ENCODE data around the gene TMPRSS3.
"Not testable (repeated sequence)": the region's sequence is repeated elsewhere in the genome, so short reads cannot be mapped to it uniquely, and the experiment has no call there.

Gene TMPRSS3

DNA sequence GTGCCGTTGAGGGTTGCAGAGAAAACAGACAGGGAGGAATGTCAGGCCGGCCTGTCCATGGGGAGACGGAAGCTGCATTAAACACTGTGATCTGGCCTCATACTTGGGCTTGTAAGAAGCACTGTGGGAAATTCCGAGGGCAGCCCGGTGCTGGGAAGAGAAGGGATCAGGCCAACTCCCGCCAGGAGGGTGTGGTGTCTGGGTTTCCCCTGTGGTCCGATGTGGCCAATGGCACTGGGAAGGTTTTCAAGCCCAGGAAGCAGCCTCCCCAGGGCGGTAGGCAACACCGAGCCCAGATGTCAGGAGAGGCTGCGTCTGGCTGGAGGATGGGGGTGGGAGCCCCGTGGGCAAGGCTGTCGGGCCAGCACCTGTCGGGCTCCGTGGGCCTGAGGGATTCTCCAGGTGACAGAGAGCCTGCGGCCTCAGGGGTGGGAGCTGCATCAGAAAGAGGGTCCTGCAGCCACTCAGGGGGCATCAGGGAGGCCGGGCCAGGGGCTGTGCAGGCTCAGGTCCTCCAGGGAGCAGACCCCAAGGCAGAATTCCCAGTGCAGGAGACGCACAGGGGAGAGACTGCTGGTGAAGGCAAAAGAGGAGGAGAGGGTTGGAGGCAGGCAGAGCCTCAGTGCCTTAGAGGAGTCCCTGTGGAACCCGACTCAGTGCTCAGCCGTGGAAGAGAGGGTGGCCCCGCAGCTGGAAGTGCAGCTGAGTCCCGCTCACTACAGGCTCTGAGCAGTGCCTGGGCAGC, 16.2 kb upstream of the TMPRSS3 start:
- no peak overlapping the region for H3K4me3 ChIP-seq (ENCODE audit: low read length)
- H3K27me3 ChIP-seq (ENCODE audit: insufficient read depth, low read length) = peaks cover 12% of the 10 kb centered on the region
- H3K9me3 ChIP-seq (ENCODE audit: low read length) = no peaks in the 10 kb centered on the region
- H3K4me1 ChIP-seq (ENCODE audit: insufficient read depth, low read length) = no peaks in the 10 kb centered on the region
- no peak overlapping the region for H2AFZ ChIP-seq (ENCODE audit: low read depth, low read length)
- no peaks in the 10 kb centered on the region for H3K36me3 ChIP-seq (ENCODE audit: insufficient read depth, low read length)

GRCh38 chr21:42411197-42411869, 15.5 kb upstream of the TMPRSS3 start:
- Histone ChIP-seq H2AFZ (ENCODE audit: low read depth, low read length) (no peak overlapping the region), H3K36me3 (ENCODE audit: insufficient read depth, low read length) (no peaks in the 10 kb centered on the region), H3K27me3 (ENCODE audit: insufficient read depth, low read length) (peaks cover 12% of the 10 kb centered on the region), H3K9me3 (ENCODE audit: low read length) (no peaks in the 10 kb centered on the region), H3K4me3 (ENCODE audit: low read length) (no peak overlapping the region), H3K4me1 (ENCODE audit: insufficient read depth, low read length) (no peaks in the 10 kb centered on the region)

DNA sequence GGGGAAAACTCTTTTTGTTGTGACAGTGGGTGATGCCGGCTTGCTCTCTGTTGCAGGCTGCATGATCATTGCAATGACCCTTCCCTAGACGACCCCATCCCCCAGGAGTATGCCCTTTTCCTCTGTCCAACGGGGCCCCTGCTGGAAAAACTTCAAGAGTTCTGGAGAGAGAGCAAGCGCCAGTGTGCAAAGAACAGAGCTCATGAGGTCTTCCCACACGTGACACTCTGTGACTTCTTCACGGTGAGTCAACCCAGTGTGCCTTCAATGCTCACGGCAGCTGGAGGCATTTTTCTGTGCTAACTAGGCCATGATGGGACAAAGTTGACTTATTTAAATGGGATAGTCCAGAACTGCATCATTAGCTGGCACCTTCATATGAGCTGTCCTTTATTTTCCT, 13.5 kb upstream of the TMPRSS3 start:
- H3K27me3 ChIP-seq (ENCODE audit: insufficient read depth, low read length) = peaks cover 8% of the 10 kb centered on the region
- H3K9me3 ChIP-seq (ENCODE audit: low read length) = no peaks in the 10 kb centered on the region
- no peaks in the 10 kb centered on the region for H3K36me3 ChIP-seq (ENCODE audit: insufficient read depth, low read length)
- H3K4me3 ChIP-seq (ENCODE audit: low read length) = no peak overlapping the region
- H3K4me1 ChIP-seq (ENCODE audit: insufficient read depth, low read length) = no peaks in the 10 kb centered on the region
- no peak overlapping the region for H2AFZ ChIP-seq (ENCODE audit: low read depth, low read length)

GRCh38 chr21:42408718-42409117, 12.9 kb upstream of the TMPRSS3 start:
- H3K4me1 ChIP-seq (ENCODE audit: insufficient read depth, low read length); H2AFZ ChIP-seq (ENCODE audit: low read depth, low read length); H3K4me3 ChIP-seq (ENCODE audit: low read length); H3K9me3 ChIP-seq (ENCODE audit: low read length); H3K27me3 ChIP-seq (ENCODE audit: insufficient read depth, low read length); H3K36me3 ChIP-seq (ENCODE audit: insufficient read depth, low read length): not testable (repeated sequence)

GRCh38 chr21:42407476-42407875, 11.6 kb upstream of the TMPRSS3 start:
- no peak overlapping the region for H2AFZ ChIP-seq (ENCODE audit: low read depth, low read length)
- H3K27me3 ChIP-seq (ENCODE audit: insufficient read depth, low read length) = peaks cover 6% of the 10 kb centered on the region
- H3K4me3 ChIP-seq (ENCODE audit: low read length) = no peak overlapping the region
- no peaks in the 10 kb centered on the region for H3K4me1 ChIP-seq (ENCODE audit: insufficient read depth, low read length)
- H3K36me3 ChIP-seq (ENCODE audit: insufficient read depth, low read length) = no peaks in the 10 kb centered on the region
- no peaks in the 10 kb centered on the region for H3K9me3 ChIP-seq (ENCODE audit: low read length)

DNA sequence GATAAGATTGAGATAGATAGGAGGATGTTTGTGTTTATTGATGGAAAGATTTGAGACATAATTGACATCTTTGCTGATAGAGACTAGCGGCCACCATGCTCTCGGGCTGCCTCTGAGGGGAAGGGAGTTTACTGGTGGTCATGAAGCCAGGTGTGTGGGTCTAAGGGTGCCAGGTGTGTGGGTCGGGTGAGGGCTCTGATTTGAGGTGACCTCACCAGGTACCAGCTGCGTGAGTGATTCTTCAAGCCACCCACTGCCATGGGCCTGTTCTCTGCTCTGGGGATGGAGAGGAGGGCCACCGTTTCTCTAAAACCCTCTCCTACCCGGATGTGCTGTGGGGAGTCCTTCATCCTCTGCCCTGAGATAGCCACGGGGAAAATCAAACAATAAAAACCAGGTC, 11.0 kb upstream of the TMPRSS3 start:
- Histone ChIP-seq H3K36me3 (ENCODE audit: insufficient read depth, low read length) (no peaks in the 10 kb centered on the region), H3K4me3 (ENCODE audit: low read length) (no peak overlapping the region), H2AFZ (ENCODE audit: low read depth, low read length) (no peak overlapping the region), H3K4me1 (ENCODE audit: insufficient read depth, low read length) (no peaks in the 10 kb centered on the region), H3K9me3 (ENCODE audit: low read length) (no peaks in the 10 kb centered on the region), H3K27me3 (ENCODE audit: insufficient read depth, low read length) (peaks cover 2% of the 10 kb centered on the region)

- peaks cover 2% of the 10 kb centered on the region for H3K27me3 ChIP-seq (ENCODE audit: insufficient read depth, low read length)
- no peaks in the 10 kb centered on the region for H3K4me1 ChIP-seq (ENCODE audit: insufficient read depth, low read length)
- H3K9me3 ChIP-seq (ENCODE audit: low read length) = no peaks in the 10 kb centered on the region
- no peak overlapping the region for H3K4me3 ChIP-seq (ENCODE audit: low read length)
- no peaks in the 10 kb centered on the region for H3K36me3 ChIP-seq (ENCODE audit: insufficient read depth, low read length)
- no peak overlapping the region for H2AFZ ChIP-seq (ENCODE audit: low read depth, low read length)
Observed at GRCh38 chr21:42406201-42406621, 10.4 kb upstream of the TMPRSS3 start.

- H3K4me3 ChIP-seq (ENCODE audit: low read length) = no peak overlapping the region
- H3K36me3 ChIP-seq (ENCODE audit: insufficient read depth, low read length) = no peaks in the 10 kb centered on the region
- no peaks in the 10 kb centered on the region for H3K9me3 ChIP-seq (ENCODE audit: low read length)
- H3K27me3 ChIP-seq (ENCODE audit: insufficient read depth, low read length) = peaks cover 2% of the 10 kb centered on the region
- no peaks in the 10 kb centered on the region for H3K4me1 ChIP-seq (ENCODE audit: insufficient read depth, low read length)
- no peak overlapping the region for H2AFZ ChIP-seq (ENCODE audit: low read depth, low read length)
Observed at GRCh38 chr21:42405064-42406013, 9.5 kb upstream of the TMPRSS3 start.

DNA sequence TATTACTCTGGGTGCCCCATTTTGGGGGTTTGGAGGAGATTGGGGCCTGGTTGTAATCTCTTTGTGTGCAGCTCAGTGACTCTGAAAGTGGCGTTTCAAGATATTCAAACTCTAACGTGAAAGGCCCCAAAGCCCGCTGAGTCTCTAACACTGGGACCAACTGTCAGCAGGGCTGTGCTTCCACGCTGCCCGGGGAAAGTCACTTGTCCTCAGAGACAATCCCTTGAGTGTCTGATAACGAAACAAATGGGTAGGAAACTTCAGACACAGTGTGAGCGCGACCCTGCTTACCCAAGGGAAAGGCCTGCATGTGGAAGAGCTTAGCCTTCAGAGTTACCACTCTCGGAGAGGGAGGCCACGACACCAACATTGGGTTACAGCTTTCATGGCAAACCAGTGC, 8.7 kb upstream of the TMPRSS3 start:
- Histone ChIP-seq H3K36me3 (ENCODE audit: insufficient read depth, low read length) (no peaks in the 10 kb centered on the region), H3K9me3 (ENCODE audit: low read length) (no peaks in the 10 kb centered on the region), H2AFZ (ENCODE audit: low read depth, low read length) (no peak overlapping the region), H3K4me1 (ENCODE audit: insufficient read depth, low read length) (no peaks in the 10 kb centered on the region), H3K4me3 (ENCODE audit: low read length) (no peak overlapping the region), H3K27me3 (ENCODE audit: insufficient read depth, low read length) (peaks cover 2% of the 10 kb centered on the region)

- no peak within 1 kb of the TSS for H3K4me3 ChIP-seq (ENCODE audit: low read length)
- no peaks in the 10 kb centered on the region for H3K36me3 ChIP-seq (ENCODE audit: insufficient read depth, low read length)
- H3K9me3 ChIP-seq (ENCODE audit: low read length) = no peaks in the 10 kb centered on the region
- no peaks in the 10 kb centered on the region for H3K4me1 ChIP-seq (ENCODE audit: insufficient read depth, low read length)
- H3K27me3 ChIP-seq (ENCODE audit: insufficient read depth, low read length) = peaks cover 2% of the 10 kb centered on the region
- H2AFZ ChIP-seq (ENCODE audit: low read depth, low read length) = no peak within 1 kb of the TSS
Observed at GRCh38 chr21:42403611-42404231, 7.9 kb upstream of the TMPRSS3 start, which contains the start of gene UBASH3A. Gene UBASH3A (plus strand): TSS chr21:42403902. CDS start chr21:42403946, 44 bp downstream.

- Histone ChIP-seq H3K27me3 (ENCODE audit: insufficient read depth, low read length) (no peaks in the 10 kb centered on the region), H3K9me3 (ENCODE audit: low read length) (no peaks in the 10 kb centered on the region), H3K4me3 (ENCODE audit: low read length) (no peak overlapping the region)
Observed at GRCh38 chr21:42401820-42402251, 6.0 kb upstream of the TMPRSS3 start.

GRCh38 chr21:42401154-42401553, 5.3 kb upstream of the TMPRSS3 start:
- Histone ChIP-seq H3K36me3 (ENCODE audit: insufficient read depth, low read length) (no peaks in the 10 kb centered on the region), H3K4me3 (ENCODE audit: low read length) (no peak overlapping the region), H3K27me3 (ENCODE audit: insufficient read depth, low read length) (no peaks in the 10 kb centered on the region), H3K9me3 (ENCODE audit: low read length) (no peaks in the 10 kb centered on the region), H2AFZ (ENCODE audit: low read depth, low read length) (no peak overlapping the region), H3K4me1 (ENCODE audit: insufficient read depth, low read length) (no peaks in the 10 kb centered on the region)

More at GRCh38 chr21:42401820-42402251, 6.0 kb upstream of the TMPRSS3 start:
- H2AFZ ChIP-seq (ENCODE audit: low read depth, low read length) = no peak overlapping the region
- no peaks in the 10 kb centered on the region for H3K36me3 ChIP-seq (ENCODE audit: insufficient read depth, low read length)
- H3K4me1 ChIP-seq (ENCODE audit: insufficient read depth, low read length) = no peaks in the 10 kb centered on the region
